SK-N-SH (cell line): ENCODE results near the gene DOCK4. TPM values are rescaled to one million over a fixed set of nuclear protein-coding genes. Genes with fewer than 3 reads are reported as not detected.

Source experiments
- CTCF ChIA-PET: fragments of 300-600, 350-600 bp; formaldehyde crosslinking; extraction: SDS; loops from one replicate; lab custom pipeline; 2021; lab: Yijun Ruan, JAX
- POLR2A ChIA-PET: fragments of 350-600 bp; sonication (Branson Sonifier 250); formaldehyde crosslinking; extraction: SDS; loops from one replicate; lab custom pipeline; 2020; ENCODE audit warnings: antibody characterized with exemption, inconsistent platforms; lab: Yijun Ruan, JAX
- DNase-seq: peaks from one replicate; pipeline ENCODE4 v3.0.0; 2012
- H2AFZ ChIP-seq: fragments of 200-600 bp; sonication (generic); 2 replicates; pipeline ENCODE4 v1.8.1; 2016; ENCODE audit warnings: antibody characterized with exemption, mild to moderate bottlenecking, low read depth
- H3F3A ChIP-seq: fragments of 200-600 bp; sonication (generic); replicated peaks from 2 replicates; pipeline ENCODE3; 2016; ENCODE audit warnings: antibody characterized with exemption, mild to moderate bottlenecking; ENCODE audit not compliant: insufficient read depth
- H3K27ac ChIP-seq, 2 experiments: fragments of 200-500 bp in 1 of 2; fragments of 200-600 bp in 1 of 2; sonication (Bioruptor generic) in 1 of 2; sonication (generic), shearing (Covaris generic) in 1 of 2; 2 replicates each; pipeline versions ENCODE4 v1.5.1 to v1.6.1; 2014 to 2016; ENCODE audit warnings: low read depth in 2 of 2, inconsistent platforms in 1 of 2, low read length in 1 of 2, mild to moderate bottlenecking in 1 of 2, mixed read lengths in 1 of 2
- H3K27me3 ChIP-seq: fragments of 200-600 bp; sonication (generic), shearing (Covaris generic); 2 replicates; pipeline ENCODE4 v1.6.1; 2016; ENCODE audit warnings: mixed run types; ENCODE audit not compliant: insufficient read depth
- H3K36me3 ChIP-seq, 2 experiments: fragments of 200-500 bp in 1 of 2; fragments of 200-600 bp in 1 of 2; sonication (Bioruptor generic) in 1 of 2; sonication (generic) in 1 of 2; replicated peaks in 1 of 2; 2 replicates each; pipeline versions ENCODE3 to v1.5.1; 2014 to 2016; ENCODE audit warnings: low read length in 1 of 2, mild to moderate bottlenecking in 1 of 2; ENCODE audit not compliant: insufficient read depth in 2 of 2, control insufficient read depth in 1 of 2
- H3K4me1 ChIP-seq, 2 experiments: fragments of 200-500 bp in 1 of 2; fragments of 200-600 bp in 1 of 2; sonication (Bioruptor generic) in 1 of 2; sonication (generic), shearing (Covaris generic) in 1 of 2; 2 replicates each; pipeline versions ENCODE4 v1.5.1 to v1.6.1; 2014 to 2016; ENCODE audit warnings: low read depth in 1 of 2, low read length in 1 of 2, mixed run types in 1 of 2; ENCODE audit not compliant: insufficient read depth in 2 of 2, control insufficient read depth in 1 of 2
- H3K4me2 ChIP-seq: fragments of 200-600 bp; sonication (generic), shearing (Covaris generic); 2 replicates; pipeline ENCODE4 v1.6.1; 2017; ENCODE audit warnings: mixed run types
- H3K4me3 ChIP-seq, 2 experiments: fragments of 200-500 bp in 1 of 2; fragments of 200-600 bp in 1 of 2; sonication (Bioruptor generic) in 1 of 2; sonication (generic), shearing (Covaris generic) in 1 of 2; 2 replicates each; pipeline versions ENCODE4 v1.5.1 to v1.8.1; 2014 to 2016; ENCODE audit warnings: low read depth in 2 of 2, inconsistent platforms in 1 of 2, low read length in 1 of 2, mild to moderate bottlenecking in 1 of 2, mixed read lengths in 1 of 2, moderate library complexity in 1 of 2
- H3K79me2 ChIP-seq: fragments of 200-600 bp; sonication (generic); 2 replicates; pipeline ENCODE4 v1.8.1; 2017; ENCODE audit warnings: mild to moderate bottlenecking; ENCODE audit not compliant: insufficient read depth
- H3K9ac ChIP-seq: fragments of 200-600 bp; sonication (generic); 2 replicates; pipeline ENCODE4 v1.6.1; 2017; ENCODE audit warnings: mixed run types
- H3K9me2 ChIP-seq: fragments of 200-600 bp; sonication (generic); 2 replicates; pipeline ENCODE4 v1.6.1; 2017; ENCODE audit warnings: mixed run types
- H3K9me3 ChIP-seq: fragments of 200-600 bp; sonication (generic); 2 replicates; pipeline ENCODE4 v1.6.1; 2017; ENCODE audit warnings: mixed run types, mild to moderate bottlenecking, moderate library complexity
- H4K20me1 ChIP-seq: fragments of 200-600 bp; sonication (generic); 2 replicates; pipeline ENCODE4 v1.6.1; 2017; ENCODE audit warnings: mild to moderate bottlenecking, mixed run types; ENCODE audit not compliant: insufficient read depth
- CHD2 ChIP-seq: fragments of 150-350 bp; IDR thresholded peaks from 2 replicates; pipeline ENCODE4 v1.6.1; 2018; ENCODE audit warnings: low read length; ENCODE audit not compliant: partially characterized antibody
- CTCF ChIP-seq: fragments of 200-600 bp; sonication (generic); IDR thresholded peaks from 2 replicates; pipeline ENCODE4 v1.6.1; 2017; ENCODE audit warnings: antibody characterized with exemption, mild to moderate bottlenecking, moderate library complexity
- EP300 ChIP-seq, 2 experiments: IDR thresholded peaks; 2 replicates each; pipeline versions ENCODE4 v1.4.0 to v1.6.1; 2012; ENCODE audit warnings: borderline replicate concordance in 1 of 2, low read depth in 1 of 2, low read length in 1 of 2
- EZH2phosphoT487 ChIP-seq: fragments of 200-600 bp; sonication (generic); IDR thresholded peaks from 2 replicates; pipeline ENCODE4 v1.6.1; 2017; ENCODE audit warnings: low read depth, mixed run types, mild to moderate bottlenecking, antibody characterized with exemption, moderate library complexity, borderline replicate concordance
- FOSL2 ChIP-seq: IDR thresholded peaks from 2 replicates; pipeline ENCODE4 v1.4.0; 2012; ENCODE audit warnings: low read depth, mild to moderate bottlenecking, moderate library complexity, borderline replicate concordance
- FOXJ3 ChIP-seq: sonication (generic); formaldehyde crosslinking; IDR thresholded peaks from 2 replicates; pipeline ENCODE4 v1.5.1; 2020; ENCODE audit warnings: mild to moderate bottlenecking, missing genetic modification reagents
- GABPA ChIP-seq: IDR thresholded peaks from 2 replicates; pipeline ENCODE4 v1.4.0; 2012; ENCODE audit warnings: low read depth, mild to moderate bottlenecking
- IRF3 ChIP-seq: fragments of 150-350 bp; IDR thresholded peaks from 2 replicates; pipeline ENCODE4 v1.6.1; 2016; ENCODE audit warnings: mild to moderate bottlenecking, low read depth, low read length
- JUND ChIP-seq: IDR thresholded peaks from 2 replicates; pipeline ENCODE4 v1.4.0; 2012
- MEF2A ChIP-seq: IDR thresholded peaks from 2 replicates; pipeline ENCODE4 v1.4.0; 2012; ENCODE audit warnings: low read depth, borderline replicate concordance
- MXI1 ChIP-seq: IDR thresholded peaks from 2 replicates; pipeline ENCODE4 v1.6.1; 2012; ENCODE audit warnings: mild to moderate bottlenecking, low read depth, low read length, improper control_type of control experiment
- NFIC ChIP-seq: IDR thresholded peaks from 2 replicates; pipeline ENCODE4 v1.4.0; 2012; ENCODE audit warnings: borderline replicate concordance
- NRF1 ChIP-seq: IDR thresholded peaks from 2 replicates; pipeline ENCODE4 v1.6.1; 2012; ENCODE audit warnings: low read depth, mild to moderate bottlenecking, low read length
- PBX3 ChIP-seq: IDR thresholded peaks from 2 replicates; pipeline ENCODE4; 2012
- POLR2AphosphoS5 ChIP-seq: IDR thresholded peaks from 2 replicates; pipeline ENCODE4 v1.6.1; 2012; ENCODE audit warnings: low read depth, low read length
- RAD21 ChIP-seq: IDR thresholded peaks from 2 replicates; pipeline ENCODE4 v1.6.1; 2012; ENCODE audit warnings: mild to moderate bottlenecking, low read length
- RFX5 ChIP-seq: IDR thresholded peaks from 2 replicates; pipeline ENCODE4 v1.6.1; 2012; ENCODE audit warnings: mild to moderate bottlenecking, improper control_type of control experiment, low read length
- RXRA ChIP-seq: IDR thresholded peaks from 2 replicates; pipeline ENCODE4 v1.4.0; 2012; ENCODE audit warnings: low read depth, mild to moderate bottlenecking, borderline replicate concordance
- SIN3A ChIP-seq: IDR thresholded peaks from 2 replicates; pipeline ENCODE4 v1.6.1; 2012; ENCODE audit warnings: low read depth, mild to moderate bottlenecking, low read length, moderate library complexity, borderline replicate concordance
- SMC3 ChIP-seq: IDR thresholded peaks from 2 replicates; pipeline ENCODE4 v1.6.1; 2012; ENCODE audit warnings: low read depth, low read length, improper control_type of control experiment
- TCF12 ChIP-seq: IDR thresholded peaks from 2 replicates; pipeline ENCODE4 v1.4.0; 2012
- TEAD4 ChIP-seq: IDR thresholded peaks from 2 replicates; pipeline ENCODE4 v1.4.0; 2012; ENCODE audit warnings: mild to moderate bottlenecking, borderline replicate concordance; ENCODE audit not compliant: insufficient read depth
- YY1 ChIP-seq: IDR thresholded peaks from 2 replicates; pipeline ENCODE4 v1.4.0; 2012; ENCODE audit warnings: low read depth, mild to moderate bottlenecking
- ZBTB33 ChIP-seq: IDR thresholded peaks from 2 replicates; pipeline ENCODE4 v1.4.0; 2012; ENCODE audit warnings: low read depth, borderline replicate concordance
- WGBS: methylation state at CpG from one replicate; pipeline ENCODE4 v1.1.6; 2017; ENCODE audit warnings: low lambda C conversion rate; 5-methylcytosine and 5-hydroxymethylcytosine counted together
- polyA plus RNA-seq, 3 experiments: library from polyadenylated mRNA; depleted of rRNA; stranded (reverse); fragments of >200 nt; gene quantifications; 2 replicates each; pipeline ENCODE4 v1.2.3, GENCODE V29; 2012
- TF ChIP-seq, protein P1 (sequence below): IDR thresholded peaks from 2 replicates; pipeline ENCODE4 v1.4.0; 2012; ENCODE audit warnings: low read depth
- TF ChIP-seq, protein P2 (sequence below): IDR thresholded peaks from 2 replicates; pipeline ENCODE4 v1.4.0; 2012; ENCODE audit warnings: low read depth, borderline replicate concordance

DOCK4 gene
- polyA plus RNA-seq, 1 of the 3 experiments (the other 2 are of a cell fraction) = 8.5 TPM

DNA sequence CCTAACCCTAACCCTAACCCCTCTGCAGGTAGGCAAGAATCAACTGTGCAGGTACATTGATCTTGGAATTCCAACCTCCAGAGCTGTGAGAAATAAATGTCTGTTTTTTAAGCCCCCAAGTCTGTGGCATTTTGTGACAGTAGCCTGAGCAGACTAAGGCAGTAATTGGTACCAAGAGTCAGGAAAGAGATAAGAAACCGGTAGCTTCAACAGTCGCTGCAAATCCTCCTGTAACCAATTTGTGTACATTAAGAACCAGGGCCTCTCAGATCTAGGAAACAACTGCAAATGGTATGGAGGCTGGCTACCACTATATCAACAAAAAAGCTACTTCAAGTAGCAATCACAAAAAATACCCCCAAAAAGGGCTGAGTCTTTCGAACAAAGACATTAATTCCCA, 67.3 kb downstream of the DOCK4 start:
- WGBS = 94% methylated on average over 3 of the region's 3 CpGs
- Histone ChIP-seq H3K4me1 (peaks cover 0 to 54% of the 10 kb centered on the region in 2 experiments; a peak in 2 of 4 replicates), H3K27me3 (no peaks in the 10 kb centered on the region), H4K20me1 (no peaks in the 10 kb centered on the region), H3K4me2 (no peak overlapping the region), H3F3A (no peaks in the 10 kb centered on the region), H3K79me2 (no peaks in the 10 kb centered on the region; the same call in 1 of the 2 replicates), H3K4me3 (no peak overlapping the region), H3K27ac (peak overlapping the region in 1 of 2 experiments; percentile 91; a peak in 2 of 4 replicates), H3K9ac (no peak overlapping the region), H3K9me2 (no peaks in the 10 kb centered on the region), H2AFZ (no peak overlapping the region), H3K9me3 (no peaks in the 10 kb centered on the region), H3K36me3 (no peaks in the 10 kb centered on the region)
- no peak for DNase-seq
- POLR2A ChIA-PET = no interaction called here
- CTCF ChIA-PET = interaction anchor here (0.9 to 1.6 kb wide), 4 partner anchors 15 to 283 kb away, joined by 3 to 5 read pairs (median 3); no protein-coding TSS in a partner anchor
- no peak for TF ChIP-seq EZH2phosphoT487
- TF ChIP-seq FOXJ3 (CRISPR knock-in tag) = no peak
- no peak for TF ChIP-seq SIN3A
- 0 out of 2 replicates have a peak, but pooled peaks have one; percentile 23 for TF ChIP-seq RAD21
- no peak for TF ChIP-seq MEF2A
- TF ChIP-seq SMC3 = no peak
- TF ChIP-seq YY1 = no peak
- no peak for TF ChIP-seq GABPA
- TF ChIP-seq TCF12 = 0 out of 2 replicates have a peak, but pooled peaks have one; percentile 17
- no peak for TF ChIP-seq RFX5
- no peak for TF ChIP-seq ZBTB33
- TF ChIP-seq IRF3 = no peak
- TF ChIP-seq MXI1 = no peak
- no peak for TF ChIP-seq RXRA
- no peak for TF ChIP-seq TEAD4
- TF ChIP-seq CTCF = no peak
- no peak for TF ChIP-seq JUND
- TF ChIP-seq NRF1 = no peak
- TF ChIP-seq FOSL2 = no peak
- peak in 1 of 2 experiments; percentile 73; a peak in 2 of 4 replicates for TF ChIP-seq EP300 (IDR thresholded peaks at IDR 0.05; ENCODE audit: borderline replicate concordance in 1 of 2, low read depth in 1 of 2, low read length in 1 of 2)
- TF ChIP-seq NFIC = no peak
- no peak for TF ChIP-seq POLR2AphosphoS5
- peak; percentile 51 for TF ChIP-seq CHD2
- TF ChIP-seq, protein P1, sequence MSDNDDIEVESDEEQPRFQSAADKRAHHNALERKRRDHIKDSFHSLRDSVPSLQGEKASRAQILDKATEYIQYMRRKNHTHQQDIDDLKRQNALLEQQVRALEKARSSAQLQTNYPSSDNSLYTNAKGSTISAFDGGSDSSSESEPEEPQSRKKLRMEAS = no peak
- no peak for TF ChIP-seq PBX3
- TF ChIP-seq, protein P2, sequence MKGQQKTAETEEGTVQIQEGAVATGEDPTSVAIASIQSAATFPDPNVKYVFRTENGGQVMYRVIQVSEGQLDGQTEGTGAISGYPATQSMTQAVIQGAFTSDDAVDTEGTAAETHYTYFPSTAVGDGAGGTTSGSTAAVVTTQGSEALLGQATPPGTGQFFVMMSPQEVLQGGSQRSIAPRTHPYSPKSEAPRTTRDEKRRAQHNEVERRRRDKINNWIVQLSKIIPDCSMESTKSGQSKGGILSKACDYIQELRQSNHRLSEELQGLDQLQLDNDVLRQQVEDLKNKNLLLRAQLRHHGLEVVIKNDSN = no peak
